ENCODE data around the gene COPA. TPM values are rescaled to one million over a fixed set of nuclear protein-coding genes. Genes with fewer than 3 reads are reported as not detected.

COPA gene
- total RNA-seq, 3 donors from 2014 or later (not counting 1 experiment from before 2014, with no cell fraction given), result 140 to 167 (median 148) TPM

GRCh38 chr1:160282807-160283206 is 60.2 kb downstream of the COPA start:
- H3K36me3 Mint-ChIP-seq, result peaks cover 13% of the 10 kb centered on the region

GRCh38 chr1:160277987-160278386 is 65.1 kb downstream of the COPA start:
- TF ChIP-seq CTCF (IDR thresholded peaks at IDR 0.05), result no peak
- H3K4me3 Mint-ChIP-seq, result no peak overlapping the region
- no peaks in the 10 kb centered on the region for H3K9me3 Mint-ChIP-seq
- peaks cover 58% of the 10 kb centered on the region for H3K36me3 ChIP-seq (ENCODE audit: control insufficient read depth, insufficient read depth, low read length)
- no peaks in the 10 kb centered on the region for H3K4me1 Mint-ChIP-seq
- no peak overlapping the region for H3K4me3 ChIP-seq (ENCODE audit: low read length)
- intact Hi-C loops (cut with micrococcal nuclease), result no loop called here
- H3K27ac Mint-ChIP-seq, result no peak overlapping the region
- peaks cover 13% of the 10 kb centered on the region for H3K36me3 Mint-ChIP-seq
- no peaks in the 10 kb centered on the region for H3K9me3 ChIP-seq (ENCODE audit: control insufficient read depth, insufficient read depth, low read length)
- H3K4me1 ChIP-seq (ENCODE audit: control insufficient read depth, insufficient read depth, low read length), result no peaks in the 10 kb centered on the region
- H3K27me3 ChIP-seq (ENCODE audit: control insufficient read depth, insufficient read depth, low read length), result no peaks in the 10 kb centered on the region
- ATAC-seq (no peak), DNase-seq (no peak)
- H3K27ac ChIP-seq (ENCODE audit: low read length), result no peak overlapping the region
- WGBS (ENCODE audit: insufficient coverage), result 94% methylated on average over 2 of the region's 4 CpGs
- H3K27me3 Mint-ChIP-seq (ENCODE audit: low read depth in 2 of 2), result no peaks in the 10 kb centered on the region

More at GRCh38 chr1:160282807-160283206, 60.2 kb downstream of the COPA start:
- ATAC-seq, result no peak
- H3K27ac Mint-ChIP-seq, result no peak overlapping the region
- H3K9me3 ChIP-seq (ENCODE audit: control insufficient read depth, insufficient read depth, low read length), result no peaks in the 10 kb centered on the region
- H3K27me3 ChIP-seq (ENCODE audit: control insufficient read depth, insufficient read depth, low read length), result no peaks in the 10 kb centered on the region
- intact Hi-C loops (cut with micrococcal nuclease), result no loop called here
- H3K4me1 Mint-ChIP-seq, result peaks cover 25 to 26% of the 10 kb centered on the region in 2 donors
- H3K4me1 ChIP-seq (ENCODE audit: control insufficient read depth, insufficient read depth, low read length), result peaks cover 23% of the 10 kb centered on the region
- no peak overlapping the region for H3K4me3 Mint-ChIP-seq
- no peak for TF ChIP-seq CTCF (IDR thresholded peaks at IDR 0.05)
- H3K27ac ChIP-seq (ENCODE audit: low read length), result no peak overlapping the region
- no peaks in the 10 kb centered on the region for H3K27me3 Mint-ChIP-seq (ENCODE audit: low read depth in 2 of 2)
- no peak for DNase-seq
- WGBS (ENCODE audit: insufficient coverage), result 96% methylated on average over 7 of the region's 7 CpGs
- peaks cover 51% of the 10 kb centered on the region for H3K36me3 ChIP-seq (ENCODE audit: control insufficient read depth, insufficient read depth, low read length)
- H3K9me3 Mint-ChIP-seq, result no peaks in the 10 kb centered on the region
- H3K4me3 ChIP-seq (ENCODE audit: low read length), result no peak overlapping the region

- no peak for DNase-seq
- H3K4me1 Mint-ChIP-seq, result no peaks in the 10 kb centered on the region
- no peak overlapping the region for H3K27ac Mint-ChIP-seq
- 100% methylated on average over 2 of the region's 2 CpGs for WGBS (ENCODE audit: insufficient coverage)
- H3K36me3 ChIP-seq (ENCODE audit: control insufficient read depth, insufficient read depth, low read length), result peaks cover 52% of the 10 kb centered on the region
- H3K27ac ChIP-seq (ENCODE audit: low read length), result no peak overlapping the region
- H3K36me3 Mint-ChIP-seq, result peaks cover 13% of the 10 kb centered on the region
- no peak for TF ChIP-seq CTCF (IDR thresholded peaks at IDR 0.05)
- H3K4me3 Mint-ChIP-seq, result no peak overlapping the region
- no peaks in the 10 kb centered on the region for H3K9me3 Mint-ChIP-seq
- ATAC-seq, result no peak
- intact Hi-C loops (cut with micrococcal nuclease), result no loop called here
- H3K4me3 ChIP-seq (ENCODE audit: low read length), result no peak overlapping the region
- H3K27me3 ChIP-seq (ENCODE audit: control insufficient read depth, insufficient read depth, low read length), result no peaks in the 10 kb centered on the region
- H3K27me3 Mint-ChIP-seq (ENCODE audit: low read depth in 2 of 2), result no peaks in the 10 kb centered on the region
- H3K9me3 ChIP-seq (ENCODE audit: control insufficient read depth, insufficient read depth, low read length), result no peaks in the 10 kb centered on the region
- no peaks in the 10 kb centered on the region for H3K4me1 ChIP-seq (ENCODE audit: control insufficient read depth, insufficient read depth, low read length)
Measured at GRCh38 chr1:160277330-160277729, 65.7 kb downstream of the COPA start.

- no peaks in the 10 kb centered on the region for H3K9me3 Mint-ChIP-seq
- H3K4me3 ChIP-seq (ENCODE audit: low read length), result no peak overlapping the region
- H3K4me3 Mint-ChIP-seq, result no peak overlapping the region
- no peak overlapping the region for H3K27ac ChIP-seq (ENCODE audit: low read length)
- H3K4me1 ChIP-seq (ENCODE audit: control insufficient read depth, insufficient read depth, low read length), result no peaks in the 10 kb centered on the region
- no peak overlapping the region for H3K27ac Mint-ChIP-seq
- ATAC-seq (no peak), DNase-seq (no peak)
- TF ChIP-seq CTCF (IDR thresholded peaks at IDR 0.05), result no peak
- H3K4me1 Mint-ChIP-seq, result no peaks in the 10 kb centered on the region
- no peaks in the 10 kb centered on the region for H3K27me3 ChIP-seq (ENCODE audit: control insufficient read depth, insufficient read depth, low read length)
- peaks cover 0 to 4% of the 10 kb centered on the region in 2 donors for H3K27me3 Mint-ChIP-seq (ENCODE audit: low read depth in 2 of 2)
- no peaks in the 10 kb centered on the region for H3K36me3 ChIP-seq (ENCODE audit: control insufficient read depth, insufficient read depth, low read length)
- 83% methylated on average over 1 of the region's 1 CpG for WGBS (ENCODE audit: insufficient coverage)
- intact Hi-C loops (cut with micrococcal nuclease), result no loop called here
- no peaks in the 10 kb centered on the region for H3K36me3 Mint-ChIP-seq
- no peaks in the 10 kb centered on the region for H3K9me3 ChIP-seq (ENCODE audit: control insufficient read depth, insufficient read depth, low read length)
Measured at GRCh38 chr1:160271025-160271424, 72.0 kb downstream of the COPA start.
